Activated gamma-delta T cell treated with anti-CD3 and anti-CD28 coated beads, Interleukin-2, amount 50 U/mL, for 16 hours (primary cell): ENCODE measurements around the gene SLC2A13.

Experiments
- DNase-seq: peaks from one replicate; pipeline ENCODE4 v3.0.0-alpha.2; 2020; ENCODE audit warnings: low read depth

SLC2A13 gene

GRCh38 chr12:39990122-39991101 is 115.5 kb downstream of the SLC2A13 start:
- DNase-seq = peak; percentile 22

GRCh38 chr12:39989501-39989900 is 116.4 kb downstream of the SLC2A13 start:
- no peak for DNase-seq

- DNase-seq = no peak
Observed at GRCh38 chr12:39988574-39988973, 117.3 kb downstream of the SLC2A13 start.

GRCh38 chr12:39986674-39987073 is 119.2 kb downstream of the SLC2A13 start:
- DNase-seq = no peak

GRCh38 chr12:39984670-39985069 is 121.2 kb downstream of the SLC2A13 start:
- DNase-seq = no peak

GRCh38 chr12:39975374-39975918 is 130.4 kb downstream of the SLC2A13 start:
- no peak for DNase-seq

- no peak for DNase-seq
Observed at GRCh38 chr12:39972119-39972518, 133.8 kb downstream of the SLC2A13 start.

GRCh38 chr12:39971348-39971747 is 134.5 kb downstream of the SLC2A13 start:
- DNase-seq = no peak

- DNase-seq = no peak
Observed at GRCh38 chr12:39966721-39967120, 139.2 kb downstream of the SLC2A13 start.

- DNase-seq = no peak
Observed at GRCh38 chr12:39966256-39966655, 139.6 kb downstream of the SLC2A13 start.

GRCh38 chr12:39959467-39959866 is 146.4 kb downstream of the SLC2A13 start:
- no peak for DNase-seq

GRCh38 chr12:39959031-39959430 is 146.8 kb downstream of the SLC2A13 start:
- DNase-seq = no peak

- no peak for DNase-seq
Observed at GRCh38 chr12:39958377-39958776, 147.5 kb downstream of the SLC2A13 start.

- no peak for DNase-seq
Observed at GRCh38 chr12:39956725-39957124, 149.2 kb downstream of the SLC2A13 start.

GRCh38 chr12:39946361-39947280 is 159.3 kb downstream of the SLC2A13 start:
- no peak for DNase-seq

GRCh38 chr12:39937119-39937518 is 168.8 kb downstream of the SLC2A13 start:
- no peak for DNase-seq

- no peak for DNase-seq
Observed at GRCh38 chr12:39935839-39936238, 170.0 kb downstream of the SLC2A13 start.

- no peak for DNase-seq
Observed at GRCh38 chr12:39935275-39935674, 170.6 kb downstream of the SLC2A13 start.

GRCh38 chr12:39931857-39932256 is 174.0 kb downstream of the SLC2A13 start:
- no peak for DNase-seq

- no peak for DNase-seq
Observed at GRCh38 chr12:39931231-39931630, 174.7 kb downstream of the SLC2A13 start.

GRCh38 chr12:39930101-39930500 is 175.8 kb downstream of the SLC2A13 start:
- no peak for DNase-seq

- DNase-seq = no peak
Observed at GRCh38 chr12:39928181-39928899, 177.5 kb downstream of the SLC2A13 start.
